CD4-positive, alpha-beta T cell (primary cell): ENCODE results near the gene TIGD3. TPM values are rescaled to one million over a fixed set of nuclear protein-coding genes. Genes with fewer than 3 reads are reported as not detected.

Experiments used
- ATAC-seq: fragments of 200-7000 bp; cut with Tn5 transposase; one replicate; pipeline ENCODE4 v1.10.0; 2022; ENCODE audit warnings: mild to moderate bottlenecking; ENCODE audit not compliant: poor library complexity
- CTCF ChIA-PET: fragments of 350-600 bp; sonication (Branson Sonifier 250); formaldehyde crosslinking; loops from one replicate; lab custom pipeline; 2021; ENCODE audit warnings: antibody characterized with exemption, inconsistent platforms; lab: Charles Lee
- POLR2A ChIA-PET: fragments of 350-600 bp; sonication (Branson Sonifier 250); formaldehyde crosslinking; loops from one replicate; lab custom pipeline; 2021; ENCODE audit warnings: antibody characterized with exemption, inconsistent platforms; lab: Charles Lee
- DNase-seq, 14 experiments: peaks; one replicate each; pipeline ENCODE4 v3.0.0-alpha.2; 2013 to 2020; ENCODE audit warnings: mixed read lengths in 2 of 14
- H3K27ac ChIP-seq, 2 donors: one replicate each; pipeline versions ENCODE4 v1.5.1 to v1.7.0; 2013; ENCODE audit warnings: low read length in 2 of 2, low read depth in 1 of 2, mild to moderate bottlenecking in 1 of 2
- H3K27me3 ChIP-seq, 2 experiments: 1 replicate in 1 of 2; 2 replicates in 1 of 2; pipeline versions ENCODE4 v1.6.1 to v1.7.0; 2013; ENCODE audit warnings: low read length in 2 of 2, control low read depth in 1 of 2, mild to moderate bottlenecking in 1 of 2, moderate library complexity in 1 of 2; ENCODE audit not compliant: insufficient read depth in 2 of 2, control insufficient read depth in 1 of 2
- H3K36me3 ChIP-seq: one replicate; pipeline ENCODE4 v1.6.1; 2013; ENCODE audit warnings: low read length, control low read depth; ENCODE audit not compliant: insufficient read depth
- H3K4me1 ChIP-seq: one replicate; pipeline ENCODE4 v1.6.1; 2013; ENCODE audit warnings: low read length, control low read depth; ENCODE audit not compliant: insufficient read depth
- H3K4me3 ChIP-seq: one replicate; pipeline ENCODE4 v1.5.1; 2013; ENCODE audit warnings: mild to moderate bottlenecking, low read length, moderate library complexity
- H3K9me3 ChIP-seq, 2 experiments: 1 replicate in 1 of 2; 2 replicates in 1 of 2; pipeline versions ENCODE4 v1.6.1 to v1.7.0; 2013; ENCODE audit warnings: low read length in 2 of 2, mild to moderate bottlenecking in 2 of 2, control low read depth in 1 of 2, moderate library complexity in 1 of 2; ENCODE audit not compliant: control insufficient read depth in 1 of 2, insufficient read depth in 1 of 2
- H3K27ac Mint-ChIP-seq: one replicate; pipeline ENCODE4 v1.8.0; 2020; ENCODE audit warnings: mixed read lengths
- H3K27me3 Mint-ChIP-seq: one replicate; pipeline ENCODE4 v1.8.0; 2021; ENCODE audit warnings: mixed read lengths
- H3K36me3 Mint-ChIP-seq: one replicate; pipeline ENCODE4 v1.8.0; 2021; ENCODE audit warnings: low read depth, mixed read lengths
- H3K4me1 Mint-ChIP-seq: one replicate; pipeline ENCODE4 v1.8.0; 2021; ENCODE audit warnings: low read depth, mixed read lengths
- H3K4me3 Mint-ChIP-seq: one replicate; pipeline ENCODE4 v1.8.0; 2020; ENCODE audit warnings: mild to moderate bottlenecking, mixed read lengths
- H3K9me3 Mint-ChIP-seq: one replicate; pipeline ENCODE4 v1.8.0; 2020; ENCODE audit warnings: mixed read lengths
- CTCF ChIP-seq: fragments of 200-600 bp; IDR thresholded peaks from one replicate; pipeline ENCODE4 v1.8.0; 2022; ENCODE audit warnings: antibody characterized with exemption, mild to moderate bottlenecking
- intact Hi-C, 2 experiments: fragments of 100-400 bp; cut with DNase I in 1 of 2; cut with micrococcal nuclease in 1 of 2; formaldehyde crosslinking; loops; one replicate each; pipeline versions ENCODE4 v1.15.1 to v1.9.0; 2023 to 2025; cut with DNase I, micrococcal nuclease
- total RNA-seq, 174 experiments: library from RNA in 2 of 174; stranded (reverse) in 2 of 174; gene quantifications; one replicate each; pipeline ENCODE4 v1.2.3 and lab custom pipeline; 2021 to 2026

The TIGD3 gene
- total RNA-seq, 2 experiments from 2014 or later = 0.73 to 0.85 TPM

GRCh38 chr11:65394125-65394536 is 39.6 kb downstream of the TIGD3 start:
- POLR2A ChIA-PET = interaction anchor here (1.5 kb wide), 1 partner anchor 12 kb away, joined by 7 read pairs; the partner anchor contains the start of gene SLC25A45
- intact Hi-C loops = no loop called here
- H3K27ac Mint-ChIP-seq = no peak overlapping the region
- H3K27me3 Mint-ChIP-seq = no peaks in the 10 kb centered on the region
- no peak overlapping the region for H3K4me3 ChIP-seq
- CTCF ChIA-PET = no interaction called here
- no peak overlapping the region for H3K27ac ChIP-seq
- H3K9me3 Mint-ChIP-seq = no peaks in the 10 kb centered on the region
- H3K27me3 ChIP-seq = no peaks in the 10 kb centered on the region
- DNase-seq (no peak), ATAC-seq (no peak)
- H3K36me3 ChIP-seq = peaks cover 63% of the 10 kb centered on the region
- no peak for TF ChIP-seq CTCF
- H3K9me3 ChIP-seq = no peaks in the 10 kb centered on the region
- no peak overlapping the region for H3K4me3 Mint-ChIP-seq
- peaks cover 12% of the 10 kb centered on the region for H3K4me1 Mint-ChIP-seq
- H3K4me1 ChIP-seq = peaks cover 21% of the 10 kb centered on the region
- H3K36me3 Mint-ChIP-seq = peaks cover 40% of the 10 kb centered on the region

- Mint-ChIP-seq H3K36me3 (peaks cover 51% of the 10 kb centered on the region), H3K27me3 (no peaks in the 10 kb centered on the region), H3K4me1 (no peaks in the 10 kb centered on the region), H3K4me3 (no peak overlapping the region), H3K9me3 (no peaks in the 10 kb centered on the region), H3K27ac (no peak overlapping the region)
- Histone ChIP-seq H3K4me1 (peaks cover 2% of the 10 kb centered on the region), H3K9me3 (no peaks in the 10 kb centered on the region), H3K36me3 (peaks cover 77% of the 10 kb centered on the region), H3K27ac (no peak overlapping the region), H3K4me3 (no peak overlapping the region), H3K27me3 (no peaks in the 10 kb centered on the region)
- DNase-seq (no peak), ATAC-seq (no peak)
- intact Hi-C loops = no loop called here
- TF ChIP-seq CTCF = no peak
- ChIA-PET CTCF (no interaction called here), POLR2A (no interaction called here)
Observed at GRCh38 chr11:65395961-65396530, 41.5 kb downstream of the TIGD3 start.

- Histone ChIP-seq H3K4me3 (no peak overlapping the region), H3K27ac (no peak overlapping the region), H3K36me3 (peaks cover 76% of the 10 kb centered on the region), H3K27me3 (no peaks in the 10 kb centered on the region), H3K4me1 (no peaks in the 10 kb centered on the region), H3K9me3 (no peaks in the 10 kb centered on the region)
- H3K9me3 Mint-ChIP-seq = no peaks in the 10 kb centered on the region
- ATAC-seq (no peak), DNase-seq (no peak)
- intact Hi-C loops = no loop called here
- no peak overlapping the region for H3K27ac Mint-ChIP-seq
- H3K4me3 Mint-ChIP-seq = no peak overlapping the region
- no peaks in the 10 kb centered on the region for H3K4me1 Mint-ChIP-seq
- ChIA-PET POLR2A (no interaction called here), CTCF (interaction anchor here (1.3 kb wide), 1 partner anchor 15 kb away, joined by 3 read pairs; no protein-coding TSS in a partner anchor)
- H3K27me3 Mint-ChIP-seq = no peaks in the 10 kb centered on the region
- no peak for TF ChIP-seq CTCF
- H3K36me3 Mint-ChIP-seq = peaks cover 53% of the 10 kb centered on the region
Observed at GRCh38 chr11:65396769-65397745, 42.5 kb downstream of the TIGD3 start.
